ENCODE results near the gene LY9. TPM values are rescaled to one million over a fixed set of nuclear protein-coding genes. Genes with fewer than 3 reads are reported as not detected.

The LY9 gene
- total RNA-seq, 2 donors from 2014 or later: 0.46 to 1.7 TPM

DNA sequence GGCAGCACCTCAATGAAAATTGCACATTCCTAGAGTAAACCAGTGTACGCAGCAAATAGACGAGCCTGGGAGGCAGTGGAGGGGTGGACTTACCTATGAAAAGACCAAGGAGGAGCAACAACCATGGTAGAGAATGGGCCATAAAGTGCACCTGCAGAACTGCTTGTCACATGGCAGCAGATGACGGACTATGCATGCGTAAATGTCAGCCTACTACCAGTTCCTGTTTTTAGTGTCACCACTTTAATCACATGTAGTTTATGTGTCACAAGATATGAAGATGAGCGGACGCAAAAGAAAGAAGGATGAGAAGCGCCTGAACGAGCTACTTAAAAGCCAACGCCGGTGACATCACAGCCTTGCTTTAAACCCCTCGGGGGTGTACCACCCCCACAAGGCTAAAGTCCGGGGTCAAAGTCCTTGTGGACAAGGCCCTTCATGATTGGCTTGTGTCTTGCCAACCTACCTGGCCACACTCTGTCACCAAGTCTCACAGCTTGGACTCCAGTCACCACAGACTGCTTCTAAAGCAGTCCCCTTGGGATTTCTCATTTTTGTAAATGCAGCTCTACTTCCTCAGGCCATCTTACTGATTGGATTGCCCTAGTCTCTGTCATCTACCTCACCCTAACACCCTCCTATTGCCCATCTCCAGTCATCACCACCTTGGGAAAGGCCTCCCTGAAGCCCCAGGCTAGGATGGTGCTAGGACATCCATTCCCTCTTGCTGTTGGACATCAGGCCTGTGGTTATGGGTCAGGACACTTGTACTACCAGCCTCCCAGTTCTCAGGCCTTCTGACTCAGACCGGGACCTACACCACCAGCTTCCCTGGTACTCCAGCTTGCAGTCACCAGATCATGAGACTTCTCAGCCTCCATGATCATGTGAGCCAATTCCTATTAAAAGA, 6.0 kb upstream of the LY9 start:
- H3K4me1 ChIP-seq (replicated peaks): no peaks in the 10 kb centered on the region
- DNase-seq (ENCODE audit: low spot score): no peak
- no peaks in the 10 kb centered on the region for H3K9me3 ChIP-seq
- no peaks in the 10 kb centered on the region for H3K36me3 ChIP-seq
- intact Hi-C loops (cut with DNase I): no loop called here
- TF ChIP-seq POLR2A (IDR thresholded peaks at IDR 0.05): no peak
- TF ChIP-seq POLR2AphosphoS5 (IDR thresholded peaks at IDR 0.05): no peak
- no peak overlapping the region for H3K4me3 ChIP-seq
- H3K27ac ChIP-seq: no peak overlapping the region
- WGBS: 86% methylated on average over 13 of the region's 13 CpGs
- H3K27me3 ChIP-seq (replicated peaks; ENCODE audit: insufficient read depth): no peaks in the 10 kb centered on the region

- no peak overlapping the region for H3K27ac ChIP-seq
- intact Hi-C loops (cut with DNase I): no loop called here
- WGBS: 45% methylated on average over 3 of the region's 3 CpGs
- no peak overlapping the region for H3K4me3 ChIP-seq
- H3K36me3 ChIP-seq: no peaks in the 10 kb centered on the region
- no peaks in the 10 kb centered on the region for H3K9me3 ChIP-seq
- no peaks in the 10 kb centered on the region for H3K27me3 ChIP-seq (replicated peaks; ENCODE audit: insufficient read depth)
- TF ChIP-seq POLR2A (IDR thresholded peaks at IDR 0.05): no peak
- TF ChIP-seq CTCF (IDR thresholded peaks at IDR 0.05): no peak
- TF ChIP-seq POLR2AphosphoS5 (IDR thresholded peaks at IDR 0.05): no peak
- no peaks in the 10 kb centered on the region for H3K4me1 ChIP-seq (replicated peaks)
- DNase-seq (ENCODE audit: low spot score): no peak
Measured at GRCh38 chr1:160794376-160794775, 1.6 kb upstream of the LY9 start.

- H3K36me3 ChIP-seq: no peaks in the 10 kb centered on the region
- no peak overlapping the region for H3K27ac ChIP-seq
- intact Hi-C loops (cut with DNase I): no loop called here
- H3K9me3 ChIP-seq: no peaks in the 10 kb centered on the region
- WGBS: 64% methylated on average over 3 of the region's 3 CpGs
- DNase-seq (ENCODE audit: low spot score): no peak
- H3K27me3 ChIP-seq (replicated peaks; ENCODE audit: insufficient read depth): no peaks in the 10 kb centered on the region
- no peaks in the 10 kb centered on the region for H3K4me1 ChIP-seq (replicated peaks)
- TF ChIP-seq CTCF (IDR thresholded peaks at IDR 0.05): no peak
- TF ChIP-seq POLR2AphosphoS5 (IDR thresholded peaks at IDR 0.05): no peak
- TF ChIP-seq POLR2A (IDR thresholded peaks at IDR 0.05): no peak
- H3K4me3 ChIP-seq: no peak overlapping the region
Measured at GRCh38 chr1:160797271-160797709, 1.3 kb downstream of the LY9 start.

- TF ChIP-seq CTCF (IDR thresholded peaks at IDR 0.05): no peak
- TF ChIP-seq POLR2AphosphoS5 (IDR thresholded peaks at IDR 0.05): no peak
- TF ChIP-seq POLR2A (IDR thresholded peaks at IDR 0.05): no peak
- no peak overlapping the region for H3K4me3 ChIP-seq
- H3K27me3 ChIP-seq (replicated peaks; ENCODE audit: insufficient read depth): no peaks in the 10 kb centered on the region
- no peaks in the 10 kb centered on the region for H3K36me3 ChIP-seq
- H3K9me3 ChIP-seq: no peaks in the 10 kb centered on the region
- H3K27ac ChIP-seq: no peak overlapping the region
- DNase-seq (ENCODE audit: low spot score): no peak
- intact Hi-C loops (cut with DNase I): no loop called here
- no peaks in the 10 kb centered on the region for H3K4me1 ChIP-seq (replicated peaks)
- 35% methylated on average over 4 of the region's 4 CpGs for WGBS
Measured at GRCh38 chr1:160797861-160798273, 1.9 kb downstream of the LY9 start.

DNA sequence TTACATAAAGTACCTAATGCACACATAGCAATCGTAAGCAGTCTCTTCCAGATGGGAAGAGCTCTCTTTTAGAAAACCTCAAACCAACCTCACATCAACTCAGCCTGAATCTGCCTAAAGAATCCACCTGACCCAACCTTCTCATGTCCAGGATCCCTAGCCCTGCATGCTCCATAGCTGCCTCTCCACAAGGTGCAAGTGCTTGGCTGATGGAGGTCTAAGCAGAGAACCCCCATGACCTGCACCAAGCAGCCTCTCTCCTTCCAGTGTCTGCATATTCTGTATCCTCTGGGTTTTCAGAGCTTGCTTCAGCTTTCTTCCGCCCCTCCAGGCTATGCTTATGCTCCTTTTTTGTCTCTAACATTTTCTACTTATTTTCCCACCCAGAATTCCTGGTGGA, 2.5 kb downstream of the LY9 start:
- 94% methylated on average over 2 of the region's 2 CpGs for WGBS

More for the DNA sequence above, 2.5 kb downstream of the LY9 start:
- Histone ChIP-seq H3K4me1 (replicated peaks) (no peaks in the 10 kb centered on the region), H3K36me3 (no peaks in the 10 kb centered on the region), H3K9me3 (no peaks in the 10 kb centered on the region), H3K27me3 (replicated peaks; ENCODE audit: insufficient read depth) (no peaks in the 10 kb centered on the region), H3K27ac (no peak overlapping the region), H3K4me3 (no peak overlapping the region)
- TF ChIP-seq CTCF (IDR thresholded peaks at IDR 0.05) (no peak), POLR2A (IDR thresholded peaks at IDR 0.05) (no peak), POLR2AphosphoS5 (IDR thresholded peaks at IDR 0.05) (no peak)
- intact Hi-C loops (cut with DNase I): no loop called here
- DNase-seq (ENCODE audit: low spot score): no peak

Measured in prostate gland (tissue), 2 donors.